T-cell (primary cell): ENCODE measurements around the gene GSTM5. TPM values are rescaled to one million over a fixed set of nuclear protein-coding genes. Genes with fewer than 3 reads are reported as not detected.
"Not testable (repeated sequence)": the region's sequence is repeated elsewhere in the genome, so short reads cannot be mapped to it uniquely, and the experiment has no call there.

Experiments
- ATAC-seq, 4 experiments: fragments of 200-7000 bp in 3 of 4; fragments of 150-1000 bp in 1 of 4; cut with Tn5 transposase; replicated peaks in 1 of 4; 1 replicate in 3 of 4; 2 replicates in 1 of 4; pipeline ENCODE4 v1.10.0; 2021; ENCODE audit warnings: moderate library complexity in 3 of 4, mild to moderate bottlenecking in 2 of 4, moderate number of reproducible peaks in 1 of 4
- CTCF ChIA-PET, 2 donors: fragments of 300-600 bp; sonication (Branson Sonifier 250); formaldehyde crosslinking; loops; one replicate each; lab custom pipeline; 2022; ENCODE audit warnings: antibody characterized with exemption in 2 of 2; lab: Charles Lee
- POLR2A ChIA-PET, 2 donors: fragments of 300-600 bp; sonication (Branson Sonifier 250); formaldehyde crosslinking; loops; one replicate each; lab custom pipeline; 2022; ENCODE audit warnings: antibody characterized with exemption in 2 of 2; lab: Charles Lee
- DNase-seq, 35 experiments: peaks; one replicate each; pipeline versions ENCODE4 v3.0.0 to v3.0.0-alpha.2; 2013 to 2023
- H3K27ac ChIP-seq: one replicate; pipeline ENCODE4 v1.5.1; 2013; ENCODE audit warnings: low read length
- H3K27me3 ChIP-seq, 2 experiments: replicated peaks in 1 of 2; 1 replicate in 1 of 2; 2 replicates in 1 of 2; pipeline versions ENCODE4 v1.6.1 to v1.7.0; 2013; ENCODE audit warnings: low read length in 1 of 2, mixed read lengths in 1 of 2; ENCODE audit not compliant: control insufficient read depth in 2 of 2, insufficient read depth in 2 of 2; ENCODE audit errors: extremely low read depth in 1 of 2
- H3K36me3 ChIP-seq, 2 donors: 1 replicate in 1 of 2; 2 replicates in 1 of 2; pipeline versions ENCODE4 v1.6.1 to v1.7.0; 2013; ENCODE audit warnings: low read length in 1 of 2; ENCODE audit not compliant: control insufficient read depth in 2 of 2, insufficient read depth in 1 of 2; ENCODE audit errors: extremely low read depth in 1 of 2
- H3K4me1 ChIP-seq, 2 experiments: 1 replicate in 1 of 2; 2 replicates in 1 of 2; pipeline versions ENCODE4 v1.6.1 to v1.7.0; 2013; ENCODE audit warnings: low read length in 2 of 2, mixed read lengths in 1 of 2; ENCODE audit not compliant: insufficient read depth in 2 of 2, control insufficient read depth in 1 of 2; ENCODE audit errors: extremely low read depth in 1 of 2
- H3K4me3 ChIP-seq, 2 donors: 1 replicate in 1 of 2; 2 replicates in 1 of 2; pipeline versions ENCODE4 v1.5.1 to v1.7.0; 2013; ENCODE audit warnings: mild to moderate bottlenecking in 2 of 2, low read length in 1 of 2, moderate library complexity in 1 of 2; ENCODE audit not compliant: control insufficient read depth in 1 of 2; ENCODE audit errors: extremely low read depth in 1 of 2
- H3K9me3 ChIP-seq: 2 replicates; pipeline ENCODE4 v1.7.0; 2013
- H3K27ac Mint-ChIP-seq, 2 donors: one replicate each; pipeline ENCODE4 v1.8.0; 2020 to 2021; ENCODE audit warnings: mild to moderate bottlenecking in 2 of 2, mixed read lengths in 2 of 2
- H3K27me3 Mint-ChIP-seq, 2 donors: one replicate each; pipeline ENCODE4 v1.8.0; 2021 to 2022; ENCODE audit warnings: mixed read lengths in 2 of 2
- H3K36me3 Mint-ChIP-seq: one replicate; pipeline ENCODE4 v1.8.0; 2021; ENCODE audit warnings: mixed read lengths
- H3K4me1 Mint-ChIP-seq, 3 donors: one replicate each; pipeline ENCODE4 v1.8.0; 2020 to 2022; ENCODE audit warnings: mixed read lengths in 3 of 3, mild to moderate bottlenecking in 1 of 3
- H3K4me3 Mint-ChIP-seq, 3 donors: one replicate each; pipeline ENCODE4 v1.8.0; 2020 to 2022; ENCODE audit warnings: mild to moderate bottlenecking in 3 of 3, mixed read lengths in 3 of 3, moderate library complexity in 3 of 3
- H3K9me3 Mint-ChIP-seq, 3 donors: one replicate each; pipeline ENCODE4 v1.8.0; 2020 to 2022; ENCODE audit warnings: mixed read lengths in 3 of 3
- WGBS: methylation state at CpG from one replicate; pipeline ENCODE4 v1.1.5; 2013; ENCODE audit warnings: missing lambda C conversion rate; ENCODE audit not compliant: insufficient coverage; 5-methylcytosine and 5-hydroxymethylcytosine counted together
- total RNA-seq, 35 experiments: library from RNA in 6 of 35; stranded (reverse) in 6 of 35; fragments of 120-200 nt in 1 of 35; gene quantifications; one replicate each; pipeline versions ENCODE4 v1.2.1 to v1.2.4 and lab custom pipeline; 2013 to 2026

The GSTM5 gene
- total RNA-seq, 5 donors from 2014 or later (not counting 1 experiment from before 2014, with no cell fraction given) = 0.12 to 0.63 (median 0.23) TPM

GRCh38 chr1:109705411-109705810, 6.6 kb upstream of the GSTM5 start:
- 89% methylated on average over 4 of the region's 4 CpGs for WGBS
- Histone ChIP-seq H3K27me3 (no peaks in the 10 kb centered on the region), H3K36me3 (no peaks in the 10 kb centered on the region), H3K27ac (no peak overlapping the region), H3K4me3 (no peak overlapping the region), H3K9me3 (no peaks in the 10 kb centered on the region), H3K4me1 (no peaks in the 10 kb centered on the region)
- no peak for ATAC-seq
- Mint-ChIP-seq H3K36me3 (peaks cover 28% of the 10 kb centered on the region), H3K4me1 (no peaks in the 10 kb centered on the region), H3K27me3 (no peaks in the 10 kb centered on the region), H3K4me3 (no peak overlapping the region), H3K27ac (no peak overlapping the region), H3K9me3 (peaks cover 13 to 28% (median 26%) of the 10 kb centered on the region in 3 donors)
- no peak for DNase-seq
- POLR2A ChIA-PET = no interaction called here
- CTCF ChIA-PET = no interaction called here

- DNase-seq, H3K4me3 ChIP-seq, H3K9me3 ChIP-seq, CTCF ChIA-PET, ATAC-seq, H3K27ac Mint-ChIP-seq, H3K27me3 Mint-ChIP-seq, H3K27ac ChIP-seq, H3K4me3 Mint-ChIP-seq, H3K36me3 ChIP-seq, H3K4me1 Mint-ChIP-seq, H3K4me1 ChIP-seq, POLR2A ChIA-PET: not testable (repeated sequence)
- H3K27me3 ChIP-seq = peaks cover 0 to 12% of the 10 kb centered on the region in 2 experiments
- Mint-ChIP-seq H3K9me3 (peaks cover 13 to 21% (median 16%) of the 10 kb centered on the region in 3 donors), H3K36me3 (peaks cover 20% of the 10 kb centered on the region)
- WGBS = 50% methylated on average over 2 of the region's 4 CpGs
Measured at GRCh38 chr1:109708949-109709348, 3.1 kb upstream of the GSTM5 start.

- H3K9me3 ChIP-seq, H3K4me1 ChIP-seq, H3K27ac Mint-ChIP-seq, DNase-seq, H3K27ac ChIP-seq, H3K4me1 Mint-ChIP-seq, CTCF ChIA-PET, ATAC-seq, H3K36me3 ChIP-seq, H3K4me3 Mint-ChIP-seq, POLR2A ChIA-PET, H3K4me3 ChIP-seq: not testable (repeated sequence)
- peaks cover 12 to 14% of the 10 kb centered on the region in 2 donors for H3K27me3 Mint-ChIP-seq
- H3K9me3 Mint-ChIP-seq = peaks cover 8 to 17% (median 16%) of the 10 kb centered on the region in 3 donors
- H3K27me3 ChIP-seq = peaks cover 0 to 16% of the 10 kb centered on the region in 2 experiments
- peaks cover 14% of the 10 kb centered on the region for H3K36me3 Mint-ChIP-seq
Measured at GRCh38 chr1:109709822-109710221, 2.2 kb upstream of the GSTM5 start.

GRCh38 chr1:109712321-109712864, 342 bp downstream of the GSTM5 start:
- no peak overlapping the region for H3K27ac ChIP-seq
- no peak for DNase-seq
- Mint-ChIP-seq H3K9me3 (peaks cover 8 to 17% (median 16%) of the 10 kb centered on the region in 3 donors), H3K4me1 (peaks cover 0 to 1% (median 0%) of the 10 kb centered on the region in 3 donors), H3K36me3 (peaks cover 14% of the 10 kb centered on the region), H3K27ac (no peak overlapping the region), H3K27me3 (peaks cover 15 to 17% of the 10 kb centered on the region in 2 donors), H3K4me3 (peak overlapping the region in 1 of 3 donors; percentile 44)
- 87% methylated on average over 19 of the region's 22 CpGs for WGBS
- peaks cover 0 to 7% of the 10 kb centered on the region in 2 experiments for H3K4me1 ChIP-seq
- H3K36me3 ChIP-seq = no peaks in the 10 kb centered on the region
- no peaks in the 10 kb centered on the region for H3K9me3 ChIP-seq
- H3K27me3 ChIP-seq = peaks cover 0 to 25% of the 10 kb centered on the region in 2 experiments
- POLR2A ChIA-PET = no interaction called here
- H3K4me3 ChIP-seq = no peak overlapping the region
- CTCF ChIA-PET = no interaction called here
- ATAC-seq = no peak

GRCh38 chr1:109713636-109714035, 1.6 kb downstream of the GSTM5 start:
- peaks cover 0 to 25% of the 10 kb centered on the region in 2 experiments for H3K27me3 ChIP-seq
- no peaks in the 10 kb centered on the region for H3K9me3 ChIP-seq
- H3K27ac Mint-ChIP-seq = no peak overlapping the region
- H3K9me3 Mint-ChIP-seq = peaks cover 1 to 10% (median 8%) of the 10 kb centered on the region in 3 donors
- ATAC-seq = no peak
- H3K4me3 ChIP-seq = no peak overlapping the region
- CTCF ChIA-PET = no interaction called here
- peaks cover 17 to 19% of the 10 kb centered on the region in 2 donors for H3K27me3 Mint-ChIP-seq
- H3K36me3 Mint-ChIP-seq = peaks cover 9% of the 10 kb centered on the region
- WGBS = 72% methylated on average over 4 of the region's 5 CpGs
- peaks cover 0 to 7% of the 10 kb centered on the region in 2 experiments for H3K4me1 ChIP-seq
- H3K4me3 Mint-ChIP-seq = no peak overlapping the region
- H3K4me1 Mint-ChIP-seq = peaks cover 0 to 1% (median 0%) of the 10 kb centered on the region in 3 donors
- DNase-seq = no peak
- no peaks in the 10 kb centered on the region for H3K36me3 ChIP-seq
- POLR2A ChIA-PET = no interaction called here
- H3K27ac ChIP-seq = no peak overlapping the region

GRCh38 chr1:109714661-109715372, 2.8 kb downstream of the GSTM5 start:
- Histone ChIP-seq H3K27me3 (peaks cover 0 to 25% of the 10 kb centered on the region in 2 experiments), H3K27ac (no peak overlapping the region), H3K4me3 (no peak overlapping the region), H3K4me1 (peaks cover 0 to 7% of the 10 kb centered on the region in 2 experiments), H3K9me3 (no peaks in the 10 kb centered on the region), H3K36me3 (no peaks in the 10 kb centered on the region)
- H3K9me3 Mint-ChIP-seq = no peaks in the 10 kb centered on the region
- peaks cover 0 to 1% (median 0%) of the 10 kb centered on the region in 3 donors for H3K4me1 Mint-ChIP-seq
- no peak for DNase-seq
- H3K36me3 Mint-ChIP-seq = no peaks in the 10 kb centered on the region
- H3K27ac Mint-ChIP-seq = no peak overlapping the region
- 83% methylated on average over 7 of the region's 12 CpGs for WGBS
- ATAC-seq = no peak
- peaks cover 17 to 19% of the 10 kb centered on the region in 2 donors for H3K27me3 Mint-ChIP-seq
- no peak overlapping the region for H3K4me3 Mint-ChIP-seq
- ChIA-PET POLR2A (no interaction called here), CTCF (no interaction called here)
